AG09319 (cell line): Measurements from ENCODE around the gene CCL17.

Experiments
- DNase-seq: peaks from one replicate; pipeline ENCODE4 v3.0.0-alpha.2; 2010; ENCODE audit warnings: low read depth; ENCODE audit errors: extremely low read depth
- CTCF ChIP-seq: IDR thresholded peaks from 2 replicates; pipeline ENCODE4 v1.5.1; 2011; ENCODE audit warnings: low read depth, mild to moderate bottlenecking, inconsistent platforms, low read length, moderate library complexity

CCL17 gene

GRCh38 chr16:57380671-57381462 lies 23.7 kb upstream of the CCL17 start:
- DNase-seq = no peak
- TF ChIP-seq CTCF = no peak

GRCh38 chr16:57381791-57382534 lies 22.6 kb upstream of the CCL17 start:
- no peak for TF ChIP-seq CTCF
- DNase-seq = no peak

- DNase-seq = no peak
- TF ChIP-seq CTCF = no peak
Observed at GRCh38 chr16:57382535-57383275, 21.9 kb upstream of the CCL17 start.

GRCh38 chr16:57383276-57384247 lies 21.0 kb upstream of the CCL17 start:
- DNase-seq = no peak
- no peak for TF ChIP-seq CTCF

GRCh38 chr16:57384248-57385070 lies 20.1 kb upstream of the CCL17 start:
- no peak for TF ChIP-seq CTCF
- no peak for DNase-seq

GRCh38 chr16:57385083-57385482 lies 19.5 kb upstream of the CCL17 start:
- TF ChIP-seq CTCF = no peak
- no peak for DNase-seq
